WI38 (cell line): ENCODE data around the gene ZNF606.

Source experiments
- H3K4me3 ChIP-seq: 2 replicates; pipeline ENCODE4 v1.5.1; 2011; ENCODE audit warnings: low read depth, mild to moderate bottlenecking, control low read depth, low read length
- TF ChIP-seq, protein P1 (sequence below): IDR thresholded peaks from 2 replicates; pipeline ENCODE4 v1.5.1; 2012; ENCODE audit warnings: low read depth, mild to moderate bottlenecking, control low read depth, low read length

The ZNF606 gene

DNA sequence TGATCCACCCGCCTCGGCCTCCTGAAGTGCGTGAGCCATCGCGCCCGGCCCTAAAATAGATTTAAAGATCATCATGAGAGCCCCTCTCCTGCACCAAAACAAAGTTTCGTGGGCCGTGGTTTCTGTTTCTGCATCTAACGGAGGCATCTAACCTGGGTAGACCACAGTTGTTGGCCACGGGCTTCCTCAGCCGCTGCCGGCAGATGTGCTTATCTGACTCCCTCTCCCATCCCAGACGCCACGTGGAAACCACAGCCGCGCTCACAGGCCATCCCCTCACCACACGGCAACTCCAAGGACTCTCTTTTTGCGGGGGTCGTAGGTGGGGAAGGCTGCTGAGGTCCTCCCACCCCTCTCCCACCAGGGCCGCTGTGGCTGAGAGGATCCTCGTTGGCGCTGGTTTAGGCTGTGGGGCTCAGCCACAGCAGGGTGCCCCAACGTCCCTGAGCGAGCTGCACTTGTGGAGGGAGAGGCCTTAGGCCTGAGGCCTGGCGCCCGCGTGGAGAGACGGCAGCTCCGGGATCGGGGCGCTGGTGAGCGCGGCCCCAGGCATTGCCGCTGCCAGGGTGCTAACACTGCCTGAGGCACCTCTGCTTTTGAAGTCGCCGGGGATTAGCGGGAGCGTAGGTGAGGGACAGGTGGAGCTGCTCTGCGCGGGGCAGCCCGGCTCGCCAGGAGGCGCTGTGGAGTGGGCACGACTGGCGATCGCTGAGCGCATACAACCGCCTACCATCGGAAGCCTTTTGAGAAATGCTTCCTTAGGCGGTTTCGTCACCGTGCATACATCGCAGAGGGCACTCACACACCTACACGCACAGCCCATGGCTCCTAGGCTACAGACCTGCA lies 40.1 kb upstream of the ZNF606 start:
- TF ChIP-seq, protein P1, sequence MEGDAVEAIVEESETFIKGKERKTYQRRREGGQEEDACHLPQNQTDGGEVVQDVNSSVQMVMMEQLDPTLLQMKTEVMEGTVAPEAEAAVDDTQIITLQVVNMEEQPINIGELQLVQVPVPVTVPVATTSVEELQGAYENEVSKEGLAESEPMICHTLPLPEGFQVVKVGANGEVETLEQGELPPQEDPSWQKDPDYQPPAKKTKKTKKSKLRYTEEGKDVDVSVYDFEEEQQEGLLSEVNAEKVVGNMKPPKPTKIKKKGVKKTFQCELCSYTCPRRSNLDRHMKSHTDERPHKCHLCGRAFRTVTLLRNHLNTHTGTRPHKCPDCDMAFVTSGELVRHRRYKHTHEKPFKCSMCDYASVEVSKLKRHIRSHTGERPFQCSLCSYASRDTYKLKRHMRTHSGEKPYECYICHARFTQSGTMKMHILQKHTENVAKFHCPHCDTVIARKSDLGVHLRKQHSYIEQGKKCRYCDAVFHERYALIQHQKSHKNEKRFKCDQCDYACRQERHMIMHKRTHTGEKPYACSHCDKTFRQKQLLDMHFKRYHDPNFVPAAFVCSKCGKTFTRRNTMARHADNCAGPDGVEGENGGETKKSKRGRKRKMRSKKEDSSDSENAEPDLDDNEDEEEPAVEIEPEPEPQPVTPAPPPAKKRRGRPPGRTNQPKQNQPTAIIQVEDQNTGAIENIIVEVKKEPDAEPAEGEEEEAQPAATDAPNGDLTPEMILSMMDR, result no peak
- H3K4me3 ChIP-seq, result no peak overlapping the region

DNA sequence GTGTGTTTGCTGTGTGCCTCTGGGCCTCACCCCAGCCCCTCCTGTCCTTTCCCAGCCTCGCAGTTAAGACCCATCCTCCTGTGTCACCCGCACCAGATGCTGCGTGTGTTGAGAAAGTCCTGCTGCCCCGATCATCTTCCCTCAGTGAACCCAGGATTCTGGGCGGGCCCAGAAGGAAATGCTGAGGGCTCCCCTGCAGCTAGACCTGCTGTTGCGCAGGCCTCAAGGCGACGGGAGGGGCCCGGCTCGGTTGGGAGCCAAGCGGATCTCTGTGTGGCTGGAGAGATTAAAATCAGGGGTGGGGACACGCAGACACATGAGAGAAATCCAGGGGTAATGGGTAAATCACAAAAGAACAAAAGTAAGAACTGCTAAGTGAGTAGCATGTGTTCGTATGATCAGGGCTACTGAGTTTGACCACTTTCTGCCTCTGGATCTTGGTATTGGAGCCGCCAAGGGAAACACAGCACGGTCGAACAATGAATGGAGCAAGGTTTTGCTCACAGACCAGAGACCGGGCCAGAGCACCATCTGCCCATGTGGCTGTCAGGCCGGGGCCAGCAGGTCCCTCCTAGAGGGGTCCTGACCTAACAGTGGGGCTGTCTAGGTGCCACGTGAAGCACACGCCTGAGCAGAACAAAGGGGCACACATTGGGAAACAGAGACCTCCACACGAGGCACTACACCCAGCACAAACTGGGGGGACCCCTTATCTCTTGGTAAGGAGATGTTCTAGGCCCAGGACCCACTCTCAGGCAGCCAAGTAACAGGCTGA lies 38.3 kb upstream of the ZNF606 start:
- TF ChIP-seq, protein P1, result no peak
- H3K4me3 ChIP-seq, result no peak overlapping the region

- TF ChIP-seq, protein P1, result no peak
- no peak overlapping the region for H3K4me3 ChIP-seq
Measured at GRCh38 chr19:58038688-58039204, 36.1 kb upstream of the ZNF606 start.

- no peak overlapping the region for H3K4me3 ChIP-seq
- TF ChIP-seq, protein P1, result no peak
Measured at GRCh38 chr19:58037927-58038687, 35.5 kb upstream of the ZNF606 start.

- TF ChIP-seq, protein P1, result no peak
- H3K4me3 ChIP-seq, result no peak overlapping the region
Measured at GRCh38 chr19:58035863-58036262, 33.2 kb upstream of the ZNF606 start.

GRCh38 chr19:58034477-58034793 lies 31.8 kb upstream of the ZNF606 start:
- TF ChIP-seq, protein P1, result no peak
- no peak overlapping the region for H3K4me3 ChIP-seq
